AG10803 (cell line): ENCODE data around the gene PDE1C.

Experiments used
- DNase-seq: peaks from one replicate; pipeline ENCODE4 v3.0.0; 2010; ENCODE audit warnings: low read depth
- H3K4me3 ChIP-seq: 2 replicates; pipeline ENCODE4 v1.5.1; 2011; ENCODE audit warnings: mild to moderate bottlenecking, low read length, control low read depth
- CTCF ChIP-seq: conservative IDR thresholded peaks from 2 replicates; pipeline ENCODE4 v1.5.1; 2011; ENCODE audit warnings: mild to moderate bottlenecking, low read length, control low read depth, inconsistent platforms

Gene PDE1C

GRCh38 chr7:31873816-31874597 is 196.2 kb downstream of the PDE1C start:
- H3K4me3 ChIP-seq, result no peak overlapping the region
- TF ChIP-seq CTCF, result no peak
- DNase-seq, result no peak

GRCh38 chr7:31872545-31873370 is 197.4 kb downstream of the PDE1C start:
- no peak for DNase-seq
- no peak for TF ChIP-seq CTCF
- no peak overlapping the region for H3K4me3 ChIP-seq

- TF ChIP-seq CTCF, result no peak
- DNase-seq, result no peak
- H3K4me3 ChIP-seq, result no peak overlapping the region
Measured at GRCh38 chr7:31864646-31865045, 205.6 kb downstream of the PDE1C start.

- TF ChIP-seq CTCF, result no peak
- no peak for DNase-seq
- no peak overlapping the region for H3K4me3 ChIP-seq
Measured at GRCh38 chr7:31860925-31861324, 209.3 kb downstream of the PDE1C start.

- no peak overlapping the region for H3K4me3 ChIP-seq
- no peak for TF ChIP-seq CTCF
- DNase-seq, result no peak
Measured at GRCh38 chr7:31858055-31858454, 212.2 kb downstream of the PDE1C start.

GRCh38 chr7:31857172-31857571 is 213.0 kb downstream of the PDE1C start:
- no peak for TF ChIP-seq CTCF
- DNase-seq, result no peak
- H3K4me3 ChIP-seq, result no peak overlapping the region

- DNase-seq, result no peak
- TF ChIP-seq CTCF, result no peak
- H3K4me3 ChIP-seq, result no peak overlapping the region
Measured at GRCh38 chr7:31856337-31856736, 213.9 kb downstream of the PDE1C start.
